Stimulated activated naive CD4-positive, alpha-beta T cell (primary cell): Measurements from ENCODE around the gene SPESP1.

Source experiments
- DNase-seq, 6 experiments: peaks; one replicate each; lab custom pipeline; 2025; lab: John Stamatoyannopoulos, UW

SPESP1 gene

DNA sequence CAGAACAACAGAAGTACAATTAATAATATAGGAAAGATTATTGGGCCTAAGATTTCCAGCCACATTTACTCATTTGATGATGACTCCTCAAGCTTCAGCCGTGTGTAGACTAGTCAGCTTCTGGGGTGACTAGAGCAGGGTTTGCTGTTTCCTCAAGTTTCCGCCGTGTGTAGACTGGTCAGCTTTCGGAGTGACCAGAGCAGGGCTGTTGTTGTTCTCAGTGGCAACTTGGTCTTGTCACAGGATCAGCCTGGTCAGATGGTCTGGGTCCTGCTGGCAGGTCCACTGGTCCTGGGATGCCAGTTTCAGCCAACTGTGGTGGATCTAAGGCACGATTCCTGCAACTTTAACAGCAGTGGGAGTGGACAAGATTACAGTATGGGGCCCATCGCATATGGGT lies 62.4 kb downstream of the SPESP1 start:
- DNase-seq, result no peak

GRCh38 chr15:68993276-68993675 lies 63.0 kb downstream of the SPESP1 start:
- no peak for DNase-seq

- DNase-seq, result no peak
Observed at GRCh38 chr15:68994149-68994548, 63.8 kb downstream of the SPESP1 start.

DNA sequence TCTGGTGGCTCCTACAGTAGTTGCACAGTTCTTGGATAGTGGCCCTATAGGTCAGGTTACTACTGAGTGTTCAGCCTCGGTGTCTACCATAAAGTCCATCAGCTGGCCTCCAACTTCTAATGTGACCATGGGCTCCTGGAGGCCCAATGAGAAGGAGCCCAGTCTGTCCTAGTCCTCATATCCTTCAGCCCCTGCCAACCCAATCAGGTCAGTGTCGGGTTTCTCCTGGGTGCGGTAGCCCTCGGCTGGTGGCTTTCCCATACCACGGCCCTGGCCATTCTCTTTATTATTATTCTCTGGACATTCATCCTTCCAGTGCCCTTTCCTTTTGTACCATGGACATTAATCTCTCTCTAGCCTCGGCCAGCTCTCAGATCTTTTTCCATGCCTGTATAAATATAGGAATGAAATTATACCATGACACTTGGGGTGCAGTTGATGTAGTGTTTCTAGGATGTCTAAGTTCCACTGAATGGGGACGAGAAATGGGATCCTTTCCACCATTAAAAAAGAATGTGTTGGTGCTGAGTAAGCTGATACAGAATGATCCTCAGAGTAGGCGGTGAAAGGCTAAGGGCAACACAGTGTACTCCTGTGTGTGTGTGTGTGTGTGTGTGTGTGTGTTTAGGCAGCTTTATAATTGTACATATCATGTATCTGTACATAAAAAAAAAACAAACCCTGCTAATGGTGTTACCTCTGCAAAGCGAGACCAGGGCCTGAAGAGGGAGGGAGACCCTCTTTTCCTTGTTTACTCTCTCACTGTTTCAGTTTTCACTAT lies 64.8 kb downstream of the SPESP1 start:
- DNase-seq, result no peak
